WTC11 (cell line): ENCODE results near the gene SLC35F1. TPM values are rescaled to one million over a fixed set of nuclear protein-coding genes. Genes with fewer than 3 reads are reported as not detected.
A peak's percentile ranks its signal among the peaks of the same experiment; 100 is the strongest.

Experiments used
- ATAC-seq: fragments of 200-7000 bp; cut with Tn5 transposase; 2 replicates; pipeline ENCODE4 v1.10.0; 2021; ENCODE audit warnings: mild to moderate bottlenecking, moderate library complexity
- CTCF ChIA-PET: fragments of 300-600 bp; sonication (Branson Sonifier 250); formaldehyde crosslinking; loops from one replicate; lab custom pipeline; 2021; ENCODE audit warnings: antibody characterized with exemption; lab: Charles Lee
- POLR2A ChIA-PET: fragments of 350-600 bp; sonication (Branson Sonifier 250); formaldehyde crosslinking; loops from one replicate; lab custom pipeline; 2021; ENCODE audit warnings: antibody characterized with exemption; lab: Charles Lee
- DNase-seq: peaks from one replicate; pipeline ENCODE4 v3.0.0; 2021; ENCODE audit warnings: low spot score
- H3K27ac Mint-ChIP-seq: 2 replicates; pipeline ENCODE4 v1.8.0; 2021; ENCODE audit warnings: mixed read lengths
- H3K27me3 Mint-ChIP-seq: 2 replicates; pipeline ENCODE4 v1.8.0; 2021; ENCODE audit warnings: low read depth, mild to moderate bottlenecking, moderate library complexity, mixed read lengths
- H3K36me3 Mint-ChIP-seq: 2 replicates; pipeline ENCODE4 v1.8.0; 2021; ENCODE audit warnings: mixed read lengths
- H3K4me1 Mint-ChIP-seq: 2 replicates; pipeline ENCODE4 v1.8.0; 2022; ENCODE audit warnings: mixed read lengths
- H3K4me3 Mint-ChIP-seq: 2 replicates; pipeline ENCODE4 v1.8.0; 2021; ENCODE audit warnings: mild to moderate bottlenecking, moderate library complexity, mixed read lengths
- H3K9me3 Mint-ChIP-seq: 2 replicates; pipeline ENCODE4 v1.8.0; 2021; ENCODE audit warnings: mixed read lengths
- ARID4B ChIP-seq: sonication (generic); formaldehyde crosslinking; IDR thresholded peaks from 2 replicates; pipeline ENCODE4 v1.8.0; 2023; ENCODE audit warnings: missing genetic modification reagents, mild to moderate bottlenecking, borderline replicate concordance
- ATF6 ChIP-seq: sonication (generic); formaldehyde crosslinking; IDR thresholded peaks from 2 replicates; pipeline ENCODE4 v1.8.1; 2023; ENCODE audit warnings: mild to moderate bottlenecking, missing genetic modification reagents
- CTCF ChIP-seq: fragments of 200-600 bp; IDR thresholded peaks from 2 replicates; pipeline ENCODE4 v1.8.0; 2022; ENCODE audit warnings: antibody characterized with exemption
- IRF1 ChIP-seq: sonication (generic); formaldehyde crosslinking; IDR thresholded peaks from 2 replicates; pipeline ENCODE4 v1.8.0; 2023; ENCODE audit warnings: missing genetic modification reagents
- NR2C2 ChIP-seq: sonication (generic); formaldehyde crosslinking; IDR thresholded peaks from 2 replicates; pipeline ENCODE4 v1.8.0; 2022; ENCODE audit warnings: mild to moderate bottlenecking, missing genetic modification reagents
- SMAD3 ChIP-seq: sonication (generic); formaldehyde crosslinking; IDR thresholded peaks from 2 replicates; pipeline ENCODE4 v1.8.0; 2022; ENCODE audit warnings: missing genetic modification reagents, mild to moderate bottlenecking, borderline replicate concordance
- USF1 ChIP-seq: sonication (generic); formaldehyde crosslinking; IDR thresholded peaks from 2 replicates; pipeline ENCODE4 v1.8.0; 2022; ENCODE audit warnings: mild to moderate bottlenecking, missing genetic modification reagents
- ZNF263 ChIP-seq: sonication (generic); formaldehyde crosslinking; IDR thresholded peaks from 2 replicates; pipeline ENCODE4 v1.8.1; 2022; ENCODE audit warnings: low read depth, mild to moderate bottlenecking, moderate library complexity, missing genetic modification reagents
- ZNF512 ChIP-seq: sonication (generic); formaldehyde crosslinking; IDR thresholded peaks from 2 replicates; pipeline ENCODE4 v1.8.1; 2022; ENCODE audit warnings: missing genetic modification reagents, borderline replicate concordance
- ZNF532 ChIP-seq: fragments of 250-450 bp; sonication (Bioruptor Pico); IDR thresholded peaks from 2 replicates; pipeline ENCODE4 v1.9.0; 2021; ENCODE audit warnings: mild to moderate bottlenecking, borderline replicate concordance
- total RNA-seq: library from RNA; stranded (reverse); gene quantifications from 3 replicates; pipeline ENCODE4 v1.2.3, GENCODE V29; 2021

SLC35F1 gene
- total RNA-seq, 1 experiment from 2014 or later, result 11.0 TPM

GRCh38 chr6:118147511-118147910, 240.4 kb downstream of the SLC35F1 start (continued):
- TF ChIP-seq USF1 (CRISPR knock-in tag) (no peak), CTCF (no peak)

GRCh38 chr6:118148561-118148960, 241.5 kb downstream of the SLC35F1 start:
- POLR2A ChIA-PET, result no interaction called here
- peaks cover 3% of the 10 kb centered on the region; the same call in 1 of the 2 replicates for H3K9me3 Mint-ChIP-seq
- no peaks in the 10 kb centered on the region for H3K36me3 Mint-ChIP-seq
- TF ChIP-seq CTCF, result no peak
- TF ChIP-seq ZNF512 (CRISPR knock-in tag), result no peak
- H3K27me3 Mint-ChIP-seq, result no peaks in the 10 kb centered on the region
- no peak overlapping the region for H3K4me3 Mint-ChIP-seq
- CTCF ChIA-PET, result no interaction called here
- H3K4me1 Mint-ChIP-seq, result peaks cover 11% of the 10 kb centered on the region
- DNase-seq (no peak), ATAC-seq (no peak)
- H3K27ac Mint-ChIP-seq, result no peak overlapping the region

GRCh38 chr6:118152524-118152923, 245.5 kb downstream of the SLC35F1 start:
- no peak overlapping the region for H3K4me3 Mint-ChIP-seq
- H3K27ac Mint-ChIP-seq, result no peak overlapping the region
- no peaks in the 10 kb centered on the region for H3K36me3 Mint-ChIP-seq
- peak; percentile 51 for ATAC-seq
- no peak for DNase-seq
- no peaks in the 10 kb centered on the region for H3K27me3 Mint-ChIP-seq
- no peaks in the 10 kb centered on the region for H3K9me3 Mint-ChIP-seq
- H3K4me1 Mint-ChIP-seq, result peaks cover 3% of the 10 kb centered on the region; the same call in 1 of the 2 replicates
- POLR2A ChIA-PET, result no interaction called here
- CTCF ChIA-PET, result no interaction called here
- TF ChIP-seq NR2C2 (CRISPR knock-in tag), result no peak
- TF ChIP-seq ATF6 (CRISPR knock-in tag), result no peak
- no peak for TF ChIP-seq SMAD3
- TF ChIP-seq ZNF263, result no peak
- TF ChIP-seq ZNF532 (CRISPR knock-in tag), result no peak
- no peak for TF ChIP-seq IRF1 (CRISPR knock-in tag)
- no peak for TF ChIP-seq ARID4B (CRISPR knock-in tag)
